C4-2B (cell line): ENCODE measurements around the gene TMEM9.

Experiments used
- CTCF ChIP-seq: fragments of 450-650 bp; conservative IDR thresholded peaks from 2 replicates; pipeline ENCODE4 v1.5.1; 2017; ENCODE audit warnings: mild to moderate bottlenecking
- ZFX ChIP-seq: fragments of 450-650 bp; IDR thresholded peaks from 2 replicates; pipeline ENCODE4 v1.6.1; 2017

GRCh38 chr1:201138311-201138840 lies 15.9 kb downstream of the TMEM9 start:
- TF ChIP-seq CTCF (no peak), ZFX (no peak)
